ENCODE results near the gene PIANP. TPM values are rescaled to one million over a fixed set of nuclear protein-coding genes. Genes with fewer than 3 reads are reported as not detected.

The PIANP gene
- total and polyA plus RNA-seq, 5 donors: 0.18 to 0.99 (median 0.55) TPM; not detected in 1

DNA sequence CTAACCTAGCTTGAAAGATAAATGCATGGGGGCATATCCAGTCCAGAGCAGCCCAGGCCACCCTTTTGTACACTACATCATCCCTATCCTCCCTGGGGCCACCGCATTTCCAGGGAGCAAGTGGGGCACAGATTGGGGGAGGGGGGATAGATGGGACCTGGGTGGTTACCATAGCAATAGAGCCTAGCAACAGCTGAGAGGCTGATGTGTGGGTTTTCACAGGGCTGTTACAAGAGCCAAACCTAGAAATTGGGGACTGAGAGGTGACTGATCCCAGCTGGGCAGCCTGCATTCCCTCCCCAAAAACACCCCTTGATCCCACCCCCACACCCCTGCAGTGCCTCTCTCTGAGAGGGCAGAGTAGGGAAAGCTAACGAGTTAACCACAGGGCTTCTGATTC, 7.7 kb downstream of the PIANP start:
- no peak for ATAC-seq
- WGBS: 51% methylated on average over 2 of the region's 2 CpGs
- Histone ChIP-seq H3K4me3 (ENCODE audit: low read length) (no peak overlapping the region), H3K27ac (ENCODE audit: low read length) (no peak overlapping the region), H3K27me3 (ENCODE audit: control insufficient read depth, insufficient read depth) (no peaks in the 10 kb centered on the region), H3K4me1 (ENCODE audit: control insufficient read depth, insufficient read depth, low read length) (no peaks in the 10 kb centered on the region), H3K9me3 (ENCODE audit: control insufficient read depth, low read length) (no peaks in the 10 kb centered on the region)
- DNase-seq: no peak
- intact Hi-C loops (cut with DNase I): loop anchor here in 1 of 4 donors (10.0 kb wide), 1 partner anchor 78 kb away; no protein-coding TSS in a partner anchor

DNA sequence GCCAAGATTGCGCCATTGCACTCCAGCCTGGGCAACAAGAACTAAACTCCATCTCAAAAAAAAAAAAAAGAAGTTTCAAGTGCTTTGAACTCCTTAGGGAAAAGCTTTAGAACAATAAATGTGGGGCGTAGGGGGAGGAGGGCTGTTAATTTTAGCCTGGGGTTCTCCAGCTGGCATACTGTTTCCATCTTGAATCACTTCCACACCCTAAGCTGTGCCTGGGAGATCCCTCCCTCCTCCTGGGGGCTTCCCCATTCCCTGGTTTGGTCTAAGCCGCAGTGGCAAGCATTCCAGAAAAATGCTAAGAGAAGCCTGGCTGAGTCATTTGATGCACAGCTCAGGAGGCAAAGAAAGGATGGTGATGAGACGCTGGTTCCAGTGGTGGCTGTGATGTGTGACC, 9.1 kb downstream of the PIANP start:
- Histone ChIP-seq H3K4me3 (ENCODE audit: low read length) (no peak overlapping the region), H3K27ac (ENCODE audit: low read length) (no peak overlapping the region), H3K9me3 (ENCODE audit: control insufficient read depth, low read length) (no peaks in the 10 kb centered on the region), H3K27me3 (ENCODE audit: control insufficient read depth, insufficient read depth) (no peaks in the 10 kb centered on the region), H3K4me1 (ENCODE audit: control insufficient read depth, insufficient read depth, low read length) (no peaks in the 10 kb centered on the region)
- WGBS: 69% methylated on average over 4 of the region's 4 CpGs
- DNase-seq (no peak), ATAC-seq (no peak)
- intact Hi-C loops (cut with DNase I): loop anchor here in 1 of 4 donors (10.0 kb wide), 1 partner anchor 77 kb away; no protein-coding TSS in a partner anchor

DNA sequence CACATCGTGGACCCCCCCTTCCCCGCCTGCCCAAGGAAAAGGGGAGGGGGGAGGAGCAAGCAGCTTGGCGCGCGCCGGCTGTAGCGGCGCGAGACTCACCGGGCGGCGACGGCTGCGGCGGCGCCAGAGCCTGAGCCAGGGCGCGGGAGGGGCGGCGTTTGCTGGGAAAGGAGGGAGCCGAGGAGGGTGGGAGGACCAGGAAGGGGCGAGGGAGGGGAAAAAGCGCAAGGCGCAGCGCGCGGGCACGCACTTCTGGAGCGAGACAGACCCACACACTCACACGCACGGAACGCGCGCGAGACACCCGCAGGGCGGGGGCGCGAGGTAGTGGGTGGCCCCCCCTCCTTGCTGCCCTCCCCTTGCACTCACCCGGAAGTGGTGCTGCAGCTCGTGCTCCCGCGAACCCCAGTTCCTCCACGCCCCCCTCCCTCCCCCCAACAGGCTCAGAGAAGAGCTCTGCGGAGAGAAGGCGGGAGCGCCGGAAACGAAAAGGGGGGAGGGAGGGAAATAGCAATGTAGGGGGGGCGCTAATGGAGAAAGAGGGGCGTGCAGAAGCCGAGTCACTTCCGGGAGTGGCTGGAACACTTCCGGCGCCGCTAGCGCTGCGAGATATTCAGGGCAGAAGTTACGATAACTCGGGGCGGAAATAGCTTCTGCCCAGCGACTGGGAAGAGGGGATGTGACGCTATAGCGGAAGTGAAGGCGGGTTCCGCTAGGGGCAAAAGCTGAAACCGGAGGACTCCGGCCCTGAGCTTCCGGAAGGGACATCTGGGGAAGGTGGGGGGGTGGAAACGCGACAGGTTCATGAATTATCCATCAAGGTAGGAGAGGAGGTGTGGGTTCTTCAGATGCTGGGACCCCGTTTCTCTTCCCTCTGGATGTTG, 11.4 kb downstream of the PIANP start, which contains the start of gene ZNF384:
Gene ZNF384, minus strand, starts transcription at position 377 of the 884 bp plus-strand sequence. CDS start 9,855 bp downstream, outside the sequence.
- Histone ChIP-seq H3K27me3 (ENCODE audit: control insufficient read depth, insufficient read depth) (no peaks in the 10 kb centered on the region), H3K27ac (ENCODE audit: low read length) (peak within 1 kb of the TSS; percentile 98), H3K4me1 (ENCODE audit: control insufficient read depth, insufficient read depth, low read length) (no peaks in the 10 kb centered on the region), H3K4me3 (ENCODE audit: low read length) (peak within 1 kb of the TSS; percentile 92), H3K9me3 (ENCODE audit: control insufficient read depth, low read length) (no peaks in the 10 kb centered on the region)
- DNase-seq (peak; percentile 97 to 98 (median 98)), ATAC-seq (peak; percentile 94)
- intact Hi-C loops (cut with DNase I): loop anchor here in 2 of 4 donors (2.0 to 10.0 kb wide), 2 partner anchors 26 to 74 kb away; partner anchors contain the start of gene ING4 (in 1 of the 2)
- under 1% methylated on average over 72 of the region's 72 CpGs for WGBS

DNA sequence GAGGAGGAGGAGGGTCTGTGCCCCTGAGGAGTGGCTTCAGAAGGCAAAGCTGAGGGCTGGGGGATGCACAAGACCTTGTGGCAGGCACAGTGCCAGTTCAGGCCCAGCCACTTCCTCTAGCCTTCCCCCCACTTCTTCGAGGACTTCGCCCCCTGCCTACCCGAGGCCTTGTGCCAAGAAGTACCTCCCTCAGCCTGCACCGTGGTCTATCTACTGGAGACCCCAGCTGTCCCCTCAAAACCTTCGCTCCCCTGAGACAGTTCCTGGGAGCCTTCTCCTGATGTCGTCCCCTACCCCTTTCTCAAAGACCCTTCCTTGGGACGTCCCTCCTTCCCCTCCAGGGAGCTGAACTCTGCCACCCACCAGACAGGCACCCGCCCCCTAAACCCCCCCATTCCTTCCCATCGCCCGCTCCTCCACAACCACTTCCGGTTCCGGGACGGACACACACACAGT, 12.0 kb downstream of the PIANP start:
- intact Hi-C loops (cut with DNase I): loop anchor here in 2 of 4 donors (2.0 to 10.0 kb wide), 2 partner anchors 26 to 74 kb away; partner anchors contain the start of gene ING4 (in 1 of the 2)
- no peaks in the 10 kb centered on the region for H3K27me3 ChIP-seq (ENCODE audit: control insufficient read depth, insufficient read depth)
- WGBS: under 1% methylated on average over 13 of the region's 13 CpGs
- peak overlapping the region; percentile 98 for H3K27ac ChIP-seq (ENCODE audit: low read length)
- no peaks in the 10 kb centered on the region for H3K4me1 ChIP-seq (ENCODE audit: control insufficient read depth, insufficient read depth, low read length)
- peak; percentile 61 to 78 (median 77) for DNase-seq
- peak overlapping the region; percentile 92 for H3K4me3 ChIP-seq (ENCODE audit: low read length)
- peak in 1 of 2 donors; percentile 0 for ATAC-seq
- no peaks in the 10 kb centered on the region for H3K9me3 ChIP-seq (ENCODE audit: control insufficient read depth, low read length)

DNA sequence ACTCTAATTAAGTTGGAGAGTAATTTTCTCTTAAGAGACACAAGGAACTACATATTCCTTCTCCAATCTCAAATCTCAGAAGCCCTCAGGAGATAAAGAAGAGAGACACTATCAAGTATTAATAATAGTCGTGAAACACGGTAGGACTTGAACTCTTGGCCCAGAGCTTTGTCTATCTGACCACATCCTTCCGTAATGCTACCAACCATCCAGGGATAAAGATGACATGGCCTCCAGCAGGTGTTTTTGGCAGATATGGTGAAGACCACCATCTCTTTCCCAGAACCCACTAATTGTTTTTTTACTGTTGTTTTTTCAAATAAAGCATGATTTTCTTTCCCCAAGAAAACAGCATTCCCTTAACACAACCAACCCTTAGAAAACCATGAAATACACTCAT, 14.8 kb downstream of the PIANP start:
- intact Hi-C loops (cut with DNase I): loop anchor here in 1 of 4 donors (10.0 kb wide), 1 partner anchor 71 kb away; no protein-coding TSS in a partner anchor
- no peaks in the 10 kb centered on the region for H3K4me1 ChIP-seq (ENCODE audit: control insufficient read depth, insufficient read depth, low read length)
- ATAC-seq: no peak

DNA sequence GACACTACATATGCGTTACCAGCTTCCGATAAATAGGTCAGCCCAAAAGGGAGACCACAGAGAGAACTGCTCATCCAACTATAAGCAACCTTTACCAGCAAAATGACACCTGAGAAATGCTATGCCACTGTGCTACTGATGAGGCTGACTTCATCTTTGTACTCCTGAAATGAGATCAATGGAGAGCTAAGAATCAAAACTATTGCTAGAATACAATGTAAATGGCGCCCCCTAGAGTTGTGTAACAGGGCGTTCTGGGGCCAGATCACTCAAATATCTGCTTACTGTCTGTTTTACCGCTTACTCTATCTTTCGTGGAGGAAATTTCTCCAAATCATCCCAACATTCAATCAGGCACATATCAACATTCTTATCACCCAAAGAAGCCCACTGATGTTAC, 16.0 kb downstream of the PIANP start:
- no peak for DNase-seq
- no peak for ATAC-seq
- H3K27ac ChIP-seq (ENCODE audit: low read length): no peak overlapping the region
- H3K27me3 ChIP-seq (ENCODE audit: control insufficient read depth, insufficient read depth): no peaks in the 10 kb centered on the region
- H3K4me3 ChIP-seq (ENCODE audit: low read length): no peak overlapping the region
- no peaks in the 10 kb centered on the region for H3K9me3 ChIP-seq (ENCODE audit: control insufficient read depth, low read length)
- intact Hi-C loops (cut with DNase I): loop anchor here in 1 of 4 donors (10.0 kb wide), 1 partner anchor 70 kb away; no protein-coding TSS in a partner anchor
- WGBS: 64% methylated on average over 6 of the region's 6 CpGs
- no peaks in the 10 kb centered on the region for H3K4me1 ChIP-seq (ENCODE audit: control insufficient read depth, insufficient read depth, low read length)

More for the DNA sequence above, 14.8 kb downstream of the PIANP start:
- no peaks in the 10 kb centered on the region for H3K9me3 ChIP-seq (ENCODE audit: control insufficient read depth, low read length)
- no peak overlapping the region for H3K4me3 ChIP-seq (ENCODE audit: low read length)
- no peaks in the 10 kb centered on the region for H3K27me3 ChIP-seq (ENCODE audit: control insufficient read depth, insufficient read depth)
- no peak overlapping the region for H3K27ac ChIP-seq (ENCODE audit: low read length)
- 61% methylated on average over 3 of the region's 3 CpGs for WGBS
- DNase-seq: no peak

GRCh38 chr12:6676962-6677361, 23.7 kb downstream of the PIANP start:
- no peaks in the 10 kb centered on the region for H3K4me1 ChIP-seq (ENCODE audit: control insufficient read depth, insufficient read depth, low read length)
- intact Hi-C loops (cut with DNase I): no loop called here
- H3K27ac ChIP-seq (ENCODE audit: low read length): no peak overlapping the region
- ATAC-seq (no peak), DNase-seq (no peak)
- H3K27me3 ChIP-seq (ENCODE audit: control insufficient read depth, insufficient read depth): no peaks in the 10 kb centered on the region
- 92% methylated on average over 5 of the region's 5 CpGs for WGBS
- no peaks in the 10 kb centered on the region for H3K9me3 ChIP-seq (ENCODE audit: control insufficient read depth, low read length)
- no peak overlapping the region for H3K4me3 ChIP-seq (ENCODE audit: low read length)

DNA sequence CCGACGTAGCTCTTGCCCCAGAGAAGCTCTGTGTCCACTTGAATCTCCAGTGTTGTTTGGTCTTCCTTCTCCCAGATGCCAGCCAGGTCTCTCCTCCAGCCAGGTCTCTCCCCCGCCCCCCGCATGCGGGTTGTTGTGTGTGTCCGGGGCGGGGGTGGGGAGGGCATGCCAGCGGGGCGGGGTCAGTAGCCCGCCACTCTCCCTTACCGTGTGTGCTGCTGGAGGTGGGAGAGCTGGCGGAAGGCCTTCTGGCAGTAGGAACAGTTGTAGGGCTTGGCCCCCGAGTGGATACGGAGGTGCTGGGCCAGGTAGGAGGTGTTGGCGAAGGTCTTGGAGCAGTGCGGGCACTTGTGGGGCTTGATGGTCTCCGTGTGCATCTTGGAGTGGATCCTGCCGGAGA, 28.5 kb downstream of the PIANP start:
- WGBS: 86% methylated on average over 18 of the region's 18 CpGs
- H3K9me3 ChIP-seq (ENCODE audit: control insufficient read depth, low read length): no peaks in the 10 kb centered on the region
- H3K27me3 ChIP-seq (ENCODE audit: control insufficient read depth, insufficient read depth): no peaks in the 10 kb centered on the region
- no peak overlapping the region for H3K27ac ChIP-seq (ENCODE audit: low read length)
- DNase-seq: no peak
- H3K4me3 ChIP-seq (ENCODE audit: low read length): no peak overlapping the region
- intact Hi-C loops (cut with DNase I): no loop called here
- no peaks in the 10 kb centered on the region for H3K4me1 ChIP-seq (ENCODE audit: control insufficient read depth, insufficient read depth, low read length)
- ATAC-seq: no peak

DNA sequence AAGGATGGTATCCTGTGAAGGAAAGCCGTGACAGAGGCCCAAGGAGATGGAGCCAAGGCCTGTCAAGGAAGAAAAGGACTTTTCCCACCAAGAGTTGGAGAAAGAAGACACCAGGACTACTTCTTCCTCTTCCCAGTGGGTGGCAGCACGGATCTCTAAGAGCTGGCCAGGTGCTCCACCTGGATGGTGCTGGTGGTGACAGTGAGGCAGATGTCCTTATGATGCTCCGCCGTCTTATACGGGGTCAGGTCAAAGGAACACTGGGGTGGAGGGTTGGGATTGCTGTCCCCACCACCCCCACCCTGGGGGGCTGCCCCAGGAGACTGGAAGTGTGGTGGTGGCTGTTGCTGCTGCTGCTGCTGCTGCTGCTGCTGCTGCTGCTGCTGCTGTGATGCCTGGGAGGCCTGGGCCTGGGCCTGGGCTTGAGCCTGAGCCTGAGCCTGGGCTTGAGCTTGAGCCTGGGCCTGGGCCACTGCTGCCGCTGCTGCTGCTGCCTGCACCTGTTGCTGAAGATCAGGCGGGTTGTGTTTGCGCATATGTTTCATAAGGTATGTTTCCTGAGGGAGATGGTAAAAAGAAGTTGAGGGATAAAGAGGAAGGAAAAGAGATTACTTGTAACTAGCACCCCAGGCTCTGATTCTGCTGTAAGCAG, 32.9 kb downstream of the PIANP start:
- H3K27me3 ChIP-seq (ENCODE audit: control insufficient read depth, insufficient read depth): no peaks in the 10 kb centered on the region
- 82% methylated on average over 8 of the region's 8 CpGs for WGBS

DNA sequence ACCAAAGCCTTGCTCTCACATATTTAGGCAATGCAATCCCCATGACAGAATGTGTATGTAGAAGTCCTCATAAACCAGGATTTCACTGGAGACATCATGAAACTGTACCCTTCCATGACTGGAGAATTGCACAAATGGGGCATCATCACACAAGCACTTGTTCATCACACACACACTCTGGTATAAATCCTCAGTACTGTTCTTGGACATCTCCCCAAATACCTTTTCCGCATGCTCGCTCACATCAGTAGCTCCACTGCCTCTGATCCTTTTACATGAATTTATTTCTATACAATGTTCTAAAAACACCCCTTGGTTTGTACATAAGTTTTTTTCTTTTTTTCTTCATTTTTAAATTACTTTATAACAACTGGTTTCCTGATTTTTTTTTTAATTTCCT, 34.4 kb downstream of the PIANP start:
- Histone ChIP-seq H3K27me3 (ENCODE audit: control insufficient read depth, insufficient read depth) (no peaks in the 10 kb centered on the region), H3K4me1 (ENCODE audit: control insufficient read depth, insufficient read depth, low read length) (no peaks in the 10 kb centered on the region), H3K27ac (ENCODE audit: low read length) (no peak overlapping the region), H3K4me3 (ENCODE audit: low read length) (no peak overlapping the region), H3K9me3 (ENCODE audit: control insufficient read depth, low read length) (no peaks in the 10 kb centered on the region)
- DNase-seq (no peak), ATAC-seq (no peak)
- 95% methylated on average over 2 of the region's 2 CpGs for WGBS
- intact Hi-C loops (cut with DNase I): no loop called here

More for the DNA sequence above, 32.9 kb downstream of the PIANP start:
- no peak overlapping the region for H3K27ac ChIP-seq (ENCODE audit: low read length)
- no peaks in the 10 kb centered on the region for H3K9me3 ChIP-seq (ENCODE audit: control insufficient read depth, low read length)
- no peak for ATAC-seq
- DNase-seq: no peak
- no peaks in the 10 kb centered on the region for H3K4me1 ChIP-seq (ENCODE audit: control insufficient read depth, insufficient read depth, low read length)
- no peak overlapping the region for H3K4me3 ChIP-seq (ENCODE audit: low read length)
- intact Hi-C loops (cut with DNase I): no loop called here

GRCh38 chr12:6664902-6665301, 35.7 kb downstream of the PIANP start:
- DNase-seq (no peak), ATAC-seq (no peak)
- H3K27ac ChIP-seq (ENCODE audit: low read length): no peak overlapping the region
- WGBS: 68% methylated on average over 2 of the region's 2 CpGs
- H3K4me1 ChIP-seq (ENCODE audit: control insufficient read depth, insufficient read depth, low read length): no peaks in the 10 kb centered on the region
- no peak overlapping the region for H3K4me3 ChIP-seq (ENCODE audit: low read length)
- intact Hi-C loops (cut with DNase I): no loop called here
- no peaks in the 10 kb centered on the region for H3K9me3 ChIP-seq (ENCODE audit: control insufficient read depth, low read length)
- H3K27me3 ChIP-seq (ENCODE audit: control insufficient read depth, insufficient read depth): no peaks in the 10 kb centered on the region

All from right cardiac atrium (tissue), 5 donors.